Activated T-cell treated with anti-CD3 and anti-CD28 coated beads, Interleukin-2, amount 50 U/mL, for 72 hours (primary cell): Measurements from ENCODE around the gene PNPLA3. TPM values are rescaled to one million over a fixed set of nuclear protein-coding genes. Genes with fewer than 3 reads are reported as not detected.
"Not testable (repeated sequence)": the region's sequence is repeated elsewhere in the genome, so short reads cannot be mapped to it uniquely, and the experiment has no call there.

ENCODE experiments used
- ATAC-seq, 2 donors: fragments of 150-1000 bp; cut with Tn5 transposase; replicated peaks in 1 of 2; 2 replicates each; pipeline ENCODE4 v1.10.0; 2021; ENCODE audit warnings: moderate library complexity in 2 of 2, mild to moderate bottlenecking in 1 of 2
- DNase-seq, 2 donors: peaks; one replicate each; pipeline ENCODE4 v3.0.0; 2021 to 2022; ENCODE audit warnings: mixed read lengths in 1 of 2
- H3K27ac Mint-ChIP-seq: one replicate; pipeline ENCODE4 v1.8.0; 2022; ENCODE audit warnings: mild to moderate bottlenecking, moderate library complexity, mixed read lengths
- H3K27me3 Mint-ChIP-seq: one replicate; pipeline ENCODE4 v1.8.0; 2022; ENCODE audit warnings: low read depth, mixed read lengths
- H3K36me3 Mint-ChIP-seq, 2 donors: one replicate each; pipeline ENCODE4 v1.8.0; 2022; ENCODE audit warnings: mixed read lengths in 2 of 2, mild to moderate bottlenecking in 1 of 2; ENCODE audit not compliant: insufficient read depth in 2 of 2
- H3K4me1 Mint-ChIP-seq: one replicate; pipeline ENCODE4 v1.8.0; 2022; ENCODE audit warnings: low read depth, mixed read lengths
- H3K4me3 Mint-ChIP-seq, 2 donors: one replicate each; pipeline ENCODE4 v1.8.0; 2022; ENCODE audit warnings: mild to moderate bottlenecking in 2 of 2, mixed read lengths in 2 of 2, moderate library complexity in 2 of 2
- H3K9me3 Mint-ChIP-seq, 2 donors: one replicate each; pipeline ENCODE4 v1.8.0; 2022; ENCODE audit warnings: mixed read lengths in 2 of 2
- total RNA-seq, 2 donors: library from RNA; stranded (reverse); gene quantifications; one replicate each; pipeline ENCODE4 v1.2.3, GENCODE V29; 2022

The PNPLA3 gene
- total RNA-seq, 2 donors from 2014 or later = 0.25 to 0.60 TPM

DNA sequence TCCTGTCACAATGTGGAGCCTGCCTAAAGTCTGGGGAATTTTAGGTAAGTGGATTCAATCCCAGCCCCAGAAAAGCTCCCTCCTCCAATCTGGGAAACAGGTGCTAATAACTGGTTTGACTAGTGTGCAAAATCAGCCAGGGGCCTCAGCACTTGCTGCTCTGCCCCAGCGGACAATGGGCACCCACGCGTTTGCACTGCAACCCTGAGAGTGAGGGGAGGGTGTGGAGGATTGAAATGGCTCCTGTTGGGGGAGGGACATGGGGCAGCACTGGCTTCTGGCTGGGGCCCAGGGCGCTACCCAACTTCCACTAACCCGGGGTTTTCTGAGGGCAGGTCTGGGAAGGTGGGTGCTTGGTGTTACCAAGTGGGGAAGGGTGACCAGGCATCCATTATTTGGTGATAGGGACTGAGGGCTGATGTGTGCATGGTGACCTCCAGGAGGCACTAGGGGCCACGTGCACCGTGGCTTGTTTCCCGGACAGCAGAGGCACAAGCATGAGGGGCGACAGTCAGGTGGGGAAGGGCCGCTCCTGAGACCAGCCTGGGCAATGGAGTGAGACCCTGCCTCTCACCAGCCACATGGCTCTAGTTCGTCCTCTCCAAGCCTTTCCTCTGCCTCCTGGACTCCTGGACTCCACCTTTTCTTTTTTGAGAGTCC lies 27.5 kb upstream of the PNPLA3 start:
- DNase-seq = no peak
- Mint-ChIP-seq H3K27ac (no peak overlapping the region), H3K36me3 (no peaks in the 10 kb centered on the region), H3K4me1 (no peaks in the 10 kb centered on the region), H3K27me3 (peaks cover 18% of the 10 kb centered on the region), H3K4me3 (no peak overlapping the region), H3K9me3 (no peaks in the 10 kb centered on the region)
- no peak for ATAC-seq

DNA sequence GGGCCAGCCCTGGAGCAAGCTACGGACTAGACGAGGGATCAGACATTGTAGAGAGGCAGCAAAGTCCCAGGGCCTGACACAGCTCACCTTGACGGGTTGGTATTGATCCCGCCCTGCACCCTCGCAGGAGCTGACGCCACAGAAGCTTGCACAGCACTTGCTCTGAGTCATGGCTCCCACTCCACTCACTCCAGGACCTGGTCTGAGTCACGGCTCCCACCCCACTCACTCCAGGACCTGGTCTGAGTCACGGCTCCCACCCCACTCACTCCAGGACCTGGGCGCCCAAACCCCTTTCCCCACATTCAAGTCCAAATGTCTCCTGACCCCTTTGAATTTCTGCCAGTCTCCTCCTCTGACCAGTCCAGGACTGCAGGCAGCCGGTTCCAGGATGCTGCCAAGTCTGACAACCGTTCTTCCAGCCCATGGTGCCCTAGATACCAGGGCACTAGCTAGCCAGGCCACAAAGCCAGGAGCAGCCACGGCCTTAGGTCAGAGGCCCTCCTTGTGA lies 25.8 kb upstream of the PNPLA3 start:
- Mint-ChIP-seq H3K36me3 (no peaks in the 10 kb centered on the region), H3K4me1 (no peaks in the 10 kb centered on the region), H3K9me3 (no peaks in the 10 kb centered on the region), H3K4me3 (no peak overlapping the region), H3K27me3 (peaks cover 13% of the 10 kb centered on the region), H3K27ac (no peak overlapping the region)
- peak in 1 of 2 donors; percentile 20 for DNase-seq
- peak; percentile 24 to 79 for ATAC-seq

- H3K36me3 Mint-ChIP-seq = no peaks in the 10 kb centered on the region
- ATAC-seq (no peak), DNase-seq (no peak)
- H3K9me3 Mint-ChIP-seq = no peaks in the 10 kb centered on the region
- no peaks in the 10 kb centered on the region for H3K27me3 Mint-ChIP-seq
- H3K27ac Mint-ChIP-seq = no peak overlapping the region
- H3K4me1 Mint-ChIP-seq = no peaks in the 10 kb centered on the region
- H3K4me3 Mint-ChIP-seq = no peak overlapping the region
These were observed 23.4 kb upstream of the PNPLA3 start for GRCh38 chr22:43900206-43900605.

DNA sequence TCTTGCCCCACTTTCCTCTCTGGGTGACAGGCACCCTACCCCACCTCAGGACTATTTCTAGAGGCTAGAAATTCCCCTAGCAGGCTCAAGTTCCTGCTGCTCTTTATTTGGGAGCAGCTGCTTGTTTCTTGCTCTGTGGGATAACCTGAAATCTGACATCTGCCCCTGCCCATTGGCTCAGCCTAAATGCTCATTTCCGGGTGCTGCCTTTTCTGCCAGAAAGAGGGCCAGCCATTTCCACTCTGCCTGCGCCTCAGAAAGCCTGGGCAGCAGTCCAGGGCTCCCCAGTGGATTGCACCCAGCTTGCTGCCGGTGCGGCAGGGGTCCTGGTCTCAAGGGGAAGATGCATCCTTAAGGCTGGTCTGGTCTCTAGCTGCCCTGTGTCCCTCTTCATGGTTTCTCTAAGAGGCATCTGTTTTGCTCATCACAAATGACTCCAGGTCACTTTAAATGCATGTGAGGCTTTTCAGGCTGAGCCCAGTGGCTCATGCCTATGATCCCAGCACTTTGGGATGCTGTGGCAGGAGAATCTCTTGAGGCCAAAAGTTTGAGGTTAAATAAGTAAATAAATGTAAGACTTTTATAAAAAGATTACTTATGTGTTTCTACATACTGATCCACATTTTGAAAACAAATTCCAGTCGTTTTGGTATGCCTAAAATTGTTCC lies 21.5 kb upstream of the PNPLA3 start:
- Mint-ChIP-seq H3K36me3 (no peaks in the 10 kb centered on the region), H3K9me3 (no peaks in the 10 kb centered on the region), H3K27me3 (no peaks in the 10 kb centered on the region), H3K4me1 (no peaks in the 10 kb centered on the region), H3K4me3 (no peak overlapping the region), H3K27ac (no peak overlapping the region)
- DNase-seq = no peak
- ATAC-seq = no peak

- DNase-seq, H3K36me3 Mint-ChIP-seq, H3K27me3 Mint-ChIP-seq, H3K4me3 Mint-ChIP-seq, ATAC-seq, H3K27ac Mint-ChIP-seq, H3K9me3 Mint-ChIP-seq, H3K4me1 Mint-ChIP-seq: not testable (repeated sequence)
These were observed 20.6 kb upstream of the PNPLA3 start for GRCh38 chr22:43903033-43903432.

DNA sequence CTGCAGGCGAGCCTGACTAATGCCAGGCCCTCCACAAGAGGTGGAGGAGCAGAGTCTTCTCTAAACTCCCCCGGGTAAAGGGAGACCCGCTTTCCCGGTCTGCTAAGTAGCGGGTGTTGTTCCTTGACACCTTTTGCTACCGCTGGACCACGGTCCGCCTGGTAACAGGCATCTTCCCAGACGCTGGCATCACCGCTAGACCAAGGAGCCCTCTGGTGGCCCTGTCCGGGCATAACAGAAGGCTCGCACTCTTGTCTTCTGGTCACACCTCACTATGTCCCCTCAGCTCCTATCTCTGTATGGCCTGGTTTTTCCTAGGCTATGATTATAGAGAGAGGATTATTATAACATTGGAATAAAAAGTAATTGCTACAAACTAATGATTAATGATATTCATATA lies 19.2 kb upstream of the PNPLA3 start:
- not testable (repeated sequence) for H3K27me3 Mint-ChIP-seq, H3K36me3 Mint-ChIP-seq, H3K4me3 Mint-ChIP-seq, H3K9me3 Mint-ChIP-seq, ATAC-seq, H3K4me1 Mint-ChIP-seq, H3K27ac Mint-ChIP-seq
- DNase-seq = peak; percentile 25 to 27

GRCh38 chr22:43905681-43906080 lies 17.9 kb upstream of the PNPLA3 start:
- Mint-ChIP-seq H3K4me1 (no peaks in the 10 kb centered on the region), H3K4me3 (no peak overlapping the region)

GRCh38 chr22:43909708-43910107 lies 13.9 kb upstream of the PNPLA3 start:
- ATAC-seq (no peak), DNase-seq (no peak)
- Mint-ChIP-seq H3K27me3 (peaks cover 31% of the 10 kb centered on the region), H3K9me3 (no peaks in the 10 kb centered on the region), H3K27ac (no peak overlapping the region), H3K4me3 (no peak overlapping the region), H3K36me3 (no peaks in the 10 kb centered on the region), H3K4me1 (no peaks in the 10 kb centered on the region)

More at GRCh38 chr22:43905681-43906080, 17.9 kb upstream of the PNPLA3 start:
- H3K27me3 Mint-ChIP-seq = peaks cover 14% of the 10 kb centered on the region
- no peak for ATAC-seq
- no peaks in the 10 kb centered on the region for H3K36me3 Mint-ChIP-seq
- no peaks in the 10 kb centered on the region for H3K9me3 Mint-ChIP-seq
- no peak for DNase-seq
- H3K27ac Mint-ChIP-seq = no peak overlapping the region

DNA sequence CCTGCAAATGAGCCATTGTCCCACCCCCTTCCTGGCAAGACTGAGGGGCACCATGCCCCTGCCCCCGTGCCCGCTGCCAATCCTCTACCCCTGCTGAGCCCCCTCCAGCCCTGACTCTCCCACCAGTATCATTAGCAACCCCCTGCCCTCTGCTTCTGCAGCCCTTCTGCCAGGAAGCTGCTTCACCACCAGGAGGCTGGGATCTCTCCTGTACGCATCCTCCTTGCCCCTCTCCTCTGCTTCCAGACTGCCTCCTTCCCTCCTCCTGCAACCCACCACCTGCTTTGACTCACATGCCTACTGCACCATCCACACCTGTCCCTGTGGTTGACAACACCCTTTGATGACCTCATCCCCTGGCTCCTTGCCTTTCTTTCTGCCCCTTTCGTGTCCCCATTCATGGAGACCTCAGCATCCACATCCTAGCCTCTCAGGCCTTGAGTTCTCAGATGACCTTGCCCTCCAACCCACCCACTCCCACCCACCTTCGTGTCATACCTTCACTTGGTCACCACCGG lies 13.4 kb upstream of the PNPLA3 start:
- no peaks in the 10 kb centered on the region for H3K9me3 Mint-ChIP-seq
- no peaks in the 10 kb centered on the region for H3K4me1 Mint-ChIP-seq
- H3K36me3 Mint-ChIP-seq = no peaks in the 10 kb centered on the region
- ATAC-seq (no peak), DNase-seq (no peak)
- no peak overlapping the region for H3K4me3 Mint-ChIP-seq
- peaks cover 31% of the 10 kb centered on the region for H3K27me3 Mint-ChIP-seq
- H3K27ac Mint-ChIP-seq = no peak overlapping the region

DNA sequence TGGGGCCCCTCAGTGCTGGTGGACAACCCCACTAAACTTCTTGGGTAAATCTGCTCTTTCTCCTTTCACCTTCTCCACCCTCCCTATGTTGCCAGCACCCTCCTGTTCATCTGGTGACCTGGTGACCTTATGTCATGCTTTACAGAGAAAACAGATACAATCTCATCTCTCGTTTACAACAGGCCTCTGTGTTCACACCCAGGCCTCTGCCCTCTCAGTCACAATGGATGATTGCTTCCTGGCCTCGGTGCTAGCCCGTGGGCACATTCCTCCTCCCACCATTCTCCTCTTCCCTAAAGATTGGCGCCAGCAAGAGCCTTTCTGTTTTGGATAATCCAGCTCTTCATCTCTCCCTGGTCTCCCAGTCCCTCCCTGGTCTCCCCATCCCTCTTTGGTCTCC lies 12.3 kb upstream of the PNPLA3 start:
- ATAC-seq = no peak
- H3K9me3 Mint-ChIP-seq = no peaks in the 10 kb centered on the region
- no peak for DNase-seq
- H3K27me3 Mint-ChIP-seq = peaks cover 31% of the 10 kb centered on the region
- H3K4me1 Mint-ChIP-seq = no peaks in the 10 kb centered on the region
- no peak overlapping the region for H3K4me3 Mint-ChIP-seq
- no peak overlapping the region for H3K27ac Mint-ChIP-seq
- H3K36me3 Mint-ChIP-seq = no peaks in the 10 kb centered on the region

GRCh38 chr22:43917521-43917920 lies 6.1 kb upstream of the PNPLA3 start:
- peaks cover 12% of the 10 kb centered on the region for H3K27me3 Mint-ChIP-seq
- ATAC-seq (no peak), DNase-seq (no peak)
- no peaks in the 10 kb centered on the region for H3K9me3 Mint-ChIP-seq
- H3K27ac Mint-ChIP-seq = no peak overlapping the region
- no peaks in the 10 kb centered on the region for H3K4me1 Mint-ChIP-seq
- no peak overlapping the region for H3K4me3 Mint-ChIP-seq
- no peaks in the 10 kb centered on the region for H3K36me3 Mint-ChIP-seq

- Mint-ChIP-seq H3K27ac (no peak overlapping the region), H3K9me3 (no peaks in the 10 kb centered on the region), H3K4me1 (peaks cover 4% of the 10 kb centered on the region), H3K36me3 (peaks cover 0 to 3% of the 10 kb centered on the region in 2 donors), H3K4me3 (no peak overlapping the region), H3K27me3 (peaks cover 10% of the 10 kb centered on the region)
- ATAC-seq = no peak
- DNase-seq = no peak
These were observed 4.3 kb upstream of the PNPLA3 start for GRCh38 chr22:43919106-43919973.

DNA sequence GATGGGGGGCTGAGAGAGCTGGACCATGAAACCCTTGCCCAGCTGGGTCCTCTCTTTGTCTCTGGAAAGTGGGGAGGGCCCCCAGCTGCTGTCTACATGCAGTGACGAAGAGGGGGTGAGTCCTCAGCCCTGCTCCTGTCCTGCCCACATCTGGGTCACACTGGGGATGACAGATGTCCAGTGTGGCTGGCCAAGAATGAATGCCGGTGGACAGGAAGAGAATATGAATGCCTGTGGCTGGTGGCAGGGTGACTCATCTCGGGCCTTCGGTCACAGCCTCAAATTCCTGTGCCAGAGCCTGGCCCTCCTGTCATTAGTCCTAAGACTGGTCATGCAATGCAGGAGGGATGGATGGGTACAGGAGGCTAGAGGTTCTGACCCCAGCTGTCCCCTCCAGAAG lies 2.2 kb upstream of the PNPLA3 start:
- Mint-ChIP-seq H3K27me3 (peaks cover 21% of the 10 kb centered on the region), H3K9me3 (no peaks in the 10 kb centered on the region), H3K27ac (no peak overlapping the region), H3K4me3 (no peak overlapping the region), H3K36me3 (peaks cover 0 to 3% of the 10 kb centered on the region in 2 donors), H3K4me1 (peaks cover 4% of the 10 kb centered on the region)
- no peak for DNase-seq
- no peak for ATAC-seq
